ENCODE results near the gene ZDHHC19. TPM values are rescaled to one million over a fixed set of nuclear protein-coding genes. Genes with fewer than 3 reads are reported as not detected.

ZDHHC19 gene
- total RNA-seq, 1 donor = not detected

GRCh38 chr3:196203846-196204245 is 7.4 kb downstream of the ZDHHC19 start:
- DNase-seq (ENCODE audit: insufficient read length, low spot score, missing footprints) = no peak
- Histone ChIP-seq H4K20me1 (ENCODE audit: insufficient read depth, low read length) (no peaks in the 10 kb centered on the region), H3K9me3 (ENCODE audit: low read depth, low read length) (no peaks in the 10 kb centered on the region), H3K4me1 (ENCODE audit: insufficient read depth, low read length) (peaks cover 2% of the 10 kb centered on the region), H3K4me3 (ENCODE audit: insufficient read depth, low read length) (no peak overlapping the region), H3K36me3 (ENCODE audit: insufficient read depth, low read length) (no peaks in the 10 kb centered on the region), H3K27me3 (ENCODE audit: insufficient read depth, low read length) (peaks cover 11% of the 10 kb centered on the region), H3K27ac (ENCODE audit: low read depth, low read length) (no peak overlapping the region), H3K4me2 (ENCODE audit: insufficient read depth, low read length) (no peak overlapping the region), H3K79me2 (ENCODE audit: insufficient read depth, low read length) (no peaks in the 10 kb centered on the region), H2AFZ (ENCODE audit: low read length) (no peak overlapping the region)
- TF ChIP-seq, protein P1, sequence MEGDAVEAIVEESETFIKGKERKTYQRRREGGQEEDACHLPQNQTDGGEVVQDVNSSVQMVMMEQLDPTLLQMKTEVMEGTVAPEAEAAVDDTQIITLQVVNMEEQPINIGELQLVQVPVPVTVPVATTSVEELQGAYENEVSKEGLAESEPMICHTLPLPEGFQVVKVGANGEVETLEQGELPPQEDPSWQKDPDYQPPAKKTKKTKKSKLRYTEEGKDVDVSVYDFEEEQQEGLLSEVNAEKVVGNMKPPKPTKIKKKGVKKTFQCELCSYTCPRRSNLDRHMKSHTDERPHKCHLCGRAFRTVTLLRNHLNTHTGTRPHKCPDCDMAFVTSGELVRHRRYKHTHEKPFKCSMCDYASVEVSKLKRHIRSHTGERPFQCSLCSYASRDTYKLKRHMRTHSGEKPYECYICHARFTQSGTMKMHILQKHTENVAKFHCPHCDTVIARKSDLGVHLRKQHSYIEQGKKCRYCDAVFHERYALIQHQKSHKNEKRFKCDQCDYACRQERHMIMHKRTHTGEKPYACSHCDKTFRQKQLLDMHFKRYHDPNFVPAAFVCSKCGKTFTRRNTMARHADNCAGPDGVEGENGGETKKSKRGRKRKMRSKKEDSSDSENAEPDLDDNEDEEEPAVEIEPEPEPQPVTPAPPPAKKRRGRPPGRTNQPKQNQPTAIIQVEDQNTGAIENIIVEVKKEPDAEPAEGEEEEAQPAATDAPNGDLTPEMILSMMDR (IDR thresholded peaks at IDR 0.05; ENCODE audit: extremely low read depth, low read depth, low read length) = no peak

- Histone ChIP-seq H3K79me2 (ENCODE audit: insufficient read depth, low read length) (no peaks in the 10 kb centered on the region), H3K9me3 (ENCODE audit: low read depth, low read length) (no peaks in the 10 kb centered on the region), H4K20me1 (ENCODE audit: insufficient read depth, low read length) (no peaks in the 10 kb centered on the region), H3K4me2 (ENCODE audit: insufficient read depth, low read length) (peak overlapping the region; percentile 54), H3K27ac (ENCODE audit: low read depth, low read length) (no peak overlapping the region), H3K36me3 (ENCODE audit: insufficient read depth, low read length) (no peaks in the 10 kb centered on the region), H3K4me3 (ENCODE audit: insufficient read depth, low read length) (peak overlapping the region; percentile 31), H3K4me1 (ENCODE audit: insufficient read depth, low read length) (no peaks in the 10 kb centered on the region), H3K27me3 (ENCODE audit: insufficient read depth, low read length) (peaks cover 11% of the 10 kb centered on the region), H2AFZ (ENCODE audit: low read length) (peak overlapping the region; percentile 42)
- DNase-seq (ENCODE audit: insufficient read length, low spot score, missing footprints) = peak; percentile 89
- TF ChIP-seq, protein P1 (IDR thresholded peaks at IDR 0.05; ENCODE audit: extremely low read depth, low read depth, low read length) = no peak
Measured at GRCh38 chr3:196202516-196202970, 8.7 kb downstream of the ZDHHC19 start.

DNA sequence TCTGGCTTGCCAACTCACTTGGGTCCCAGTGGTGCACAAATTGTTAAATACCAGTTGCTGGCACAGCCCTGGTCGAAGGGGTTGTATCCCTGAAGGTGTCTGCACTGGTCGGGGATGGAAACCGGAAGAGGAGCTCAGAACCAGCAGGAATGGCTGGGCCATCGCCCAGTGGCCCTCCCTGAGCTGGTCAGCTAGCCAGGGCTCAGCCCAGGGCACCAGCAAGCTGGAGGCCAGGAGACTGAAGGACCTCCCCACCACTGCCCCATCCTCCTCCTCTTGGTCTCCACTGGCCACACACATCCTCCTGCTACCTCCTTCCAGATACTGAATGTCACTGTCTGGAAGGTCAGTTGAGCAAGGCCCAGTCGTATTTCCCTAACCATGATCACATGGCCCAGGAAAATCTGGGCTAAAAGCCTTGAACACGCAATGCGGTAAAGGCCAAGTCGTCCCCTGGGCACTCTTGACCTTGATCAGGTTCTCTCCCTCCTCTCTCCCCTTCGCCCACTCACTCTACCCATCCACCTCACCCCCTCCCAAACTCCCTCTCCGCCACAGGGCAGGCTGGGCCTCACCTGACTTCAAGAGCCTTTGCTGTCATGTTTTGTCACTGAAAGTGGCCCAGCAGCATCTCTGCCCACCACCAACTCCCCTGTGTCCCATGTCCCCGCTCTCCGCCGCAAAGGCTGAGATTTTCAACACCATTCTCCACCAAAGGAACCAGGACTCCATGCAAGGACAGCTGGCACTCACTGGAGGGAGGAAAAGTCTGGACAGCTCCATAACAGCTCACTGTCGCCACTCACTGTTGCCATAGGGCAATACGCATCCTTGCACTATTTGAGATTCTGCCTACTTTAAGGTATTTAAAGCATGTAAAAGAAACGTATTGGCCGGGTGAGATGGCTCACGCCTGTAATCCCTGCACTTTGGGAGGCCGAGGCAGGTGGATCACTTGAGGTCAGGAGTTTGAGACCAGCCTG is 12.1 kb downstream of the ZDHHC19 start:
- TF ChIP-seq, protein P1 (IDR thresholded peaks at IDR 0.05; ENCODE audit: extremely low read depth, low read depth, low read length) = peak; percentile 34
- no peaks in the 10 kb centered on the region for H3K36me3 ChIP-seq (ENCODE audit: insufficient read depth, low read length)
- H4K20me1 ChIP-seq (ENCODE audit: insufficient read depth, low read length) = no peaks in the 10 kb centered on the region
- H3K27me3 ChIP-seq (ENCODE audit: insufficient read depth, low read length) = peaks cover 6% of the 10 kb centered on the region
- DNase-seq (ENCODE audit: insufficient read length, low spot score, missing footprints) = peak; percentile 76
- no peak overlapping the region for H2AFZ ChIP-seq (ENCODE audit: low read length)
- no peaks in the 10 kb centered on the region for H3K9me3 ChIP-seq (ENCODE audit: low read depth, low read length)
- H3K4me2 ChIP-seq (ENCODE audit: insufficient read depth, low read length) = no peak overlapping the region
- no peak overlapping the region for H3K4me3 ChIP-seq (ENCODE audit: insufficient read depth, low read length)
- H3K79me2 ChIP-seq (ENCODE audit: insufficient read depth, low read length) = no peaks in the 10 kb centered on the region
- H3K4me1 ChIP-seq (ENCODE audit: insufficient read depth, low read length) = no peaks in the 10 kb centered on the region
- no peak overlapping the region for H3K27ac ChIP-seq (ENCODE audit: low read depth, low read length)

GRCh38 chr3:196198081-196198675 is 13.0 kb downstream of the ZDHHC19 start:
- no peak overlapping the region for H3K4me2 ChIP-seq (ENCODE audit: insufficient read depth, low read length)
- H3K36me3 ChIP-seq (ENCODE audit: insufficient read depth, low read length) = no peaks in the 10 kb centered on the region
- H3K27ac ChIP-seq (ENCODE audit: low read depth, low read length) = no peak overlapping the region
- H3K79me2 ChIP-seq (ENCODE audit: insufficient read depth, low read length) = no peaks in the 10 kb centered on the region
- TF ChIP-seq, protein P1 (IDR thresholded peaks at IDR 0.05; ENCODE audit: extremely low read depth, low read depth, low read length) = no peak
- H4K20me1 ChIP-seq (ENCODE audit: insufficient read depth, low read length) = no peaks in the 10 kb centered on the region
- H3K4me1 ChIP-seq (ENCODE audit: insufficient read depth, low read length) = no peaks in the 10 kb centered on the region
- no peaks in the 10 kb centered on the region for H3K9me3 ChIP-seq (ENCODE audit: low read depth, low read length)
- no peak overlapping the region for H3K4me3 ChIP-seq (ENCODE audit: insufficient read depth, low read length)
- H3K27me3 ChIP-seq (ENCODE audit: insufficient read depth, low read length) = peaks cover under 1% of the 10 kb centered on the region
- peak; percentile 53 for DNase-seq (ENCODE audit: insufficient read length, low spot score, missing footprints)
- no peak overlapping the region for H2AFZ ChIP-seq (ENCODE audit: low read length)
